SK-N-SH treated with all-trans-retinoic acid at 6 μM for 48 hours (cell line): ENCODE measurements around the gene ZMIZ1.

ENCODE experiments used
- ATAC-seq: fragments of 200-7000 bp; cut with Tn5 transposase; 3 replicates; pipeline ENCODE4 v1.9.1; 2020; ENCODE audit warnings: mild to moderate bottlenecking, moderate library complexity
- ARNTL ChIP-seq: fragments of 450-650 bp; formaldehyde crosslinking; IDR thresholded peaks from 2 replicates; pipeline ENCODE4 v1.5.0; 2020; ENCODE audit warnings: low read depth, mild to moderate bottlenecking, moderate library complexity, borderline replicate concordance
- BACH2 ChIP-seq: fragments of 250-450 bp; sonication (Bioruptor Pico); IDR thresholded peaks from 2 replicates; pipeline ENCODE4 v1.9.0; 2021; ENCODE audit warnings: mild to moderate bottlenecking, borderline replicate concordance
- CREB5 ChIP-seq: fragments of 250-450 bp; sonication (Bioruptor Pico); IDR thresholded peaks from 2 replicates; pipeline ENCODE4 v1.5.1; 2020; ENCODE audit warnings: low read depth, mild to moderate bottlenecking, moderate library complexity
- CSDC2 ChIP-seq: fragments of 250-450 bp; sonication (Bioruptor Pico); IDR thresholded peaks from 2 replicates; pipeline ENCODE4 v1.5.0; 2020; ENCODE audit warnings: mild to moderate bottlenecking, moderate library complexity
- CSRNP3 ChIP-seq: fragments of 250-450 bp; sonication (Bioruptor Pico); IDR thresholded peaks from 2 replicates; pipeline ENCODE4 v1.5.1; 2021; ENCODE audit warnings: mild to moderate bottlenecking, moderate library complexity
- ESRRG ChIP-seq: fragments of 250-450 bp; sonication (Bioruptor Pico); IDR thresholded peaks from 2 replicates; pipeline ENCODE4 v1.6.1; 2021; ENCODE audit warnings: mild to moderate bottlenecking
- GLIS3 ChIP-seq: fragments of 250-450 bp; sonication (Bioruptor Pico); IDR thresholded peaks from 2 replicates; pipeline ENCODE4 v1.5.0; 2020; ENCODE audit warnings: mild to moderate bottlenecking, moderate library complexity
- ISL1 ChIP-seq: fragments of 250-450 bp; sonication (Bioruptor Pico); IDR thresholded peaks from 2 replicates; pipeline ENCODE4 v2.1.2; 2022; ENCODE audit warnings: mild to moderate bottlenecking, moderate library complexity
- OSR1 ChIP-seq: fragments of 250-450 bp; sonication (Bioruptor Pico); IDR thresholded peaks from 2 replicates; pipeline ENCODE4 v1.8.0; 2022; ENCODE audit warnings: moderate library complexity, mild to moderate bottlenecking, inconsistent platforms
- POU6F1 ChIP-seq: fragments of 250-450 bp; sonication (Bioruptor Pico); IDR thresholded peaks from 2 replicates; pipeline ENCODE4 v1.8.0; 2021; ENCODE audit warnings: low read depth, mild to moderate bottlenecking, moderate library complexity, borderline replicate concordance
- PPARA ChIP-seq: fragments of 250-450 bp; sonication (Bioruptor Pico); IDR thresholded peaks from 2 replicates; pipeline ENCODE4 v1.5.0; 2020; ENCODE audit warnings: mild to moderate bottlenecking, borderline replicate concordance
- RARB ChIP-seq: fragments of 250-450 bp; sonication (Bioruptor Pico); IDR thresholded peaks from 2 replicates; pipeline ENCODE4 v1.8.0; 2021; ENCODE audit warnings: mild to moderate bottlenecking, moderate library complexity
- SNAI2 ChIP-seq: fragments of 250-450 bp; sonication (Bioruptor Pico); IDR thresholded peaks from 2 replicates; pipeline ENCODE4 v1.5.0; 2020; ENCODE audit warnings: mild to moderate bottlenecking, moderate library complexity
- TCF4 ChIP-seq: fragments of 250-450 bp; sonication (Bioruptor Pico); IDR thresholded peaks from 2 replicates; pipeline ENCODE4 v1.8.0; 2021; ENCODE audit warnings: mild to moderate bottlenecking, moderate library complexity, borderline replicate concordance
- TOX ChIP-seq: fragments of 250-450 bp; sonication (Bioruptor Pico); IDR thresholded peaks from 2 replicates; pipeline ENCODE4 v1.8.0; 2021; ENCODE audit warnings: mild to moderate bottlenecking, moderate library complexity, borderline replicate concordance
- TSHZ2 ChIP-seq: fragments of 250-450 bp; sonication (Bioruptor Pico); IDR thresholded peaks from 2 replicates; pipeline ENCODE4 v1.5.0; 2020; ENCODE audit warnings: mild to moderate bottlenecking, moderate library complexity
- ZC3H10 ChIP-seq: fragments of 250-450 bp; sonication (Bioruptor Pico); IDR thresholded peaks from 2 replicates; pipeline ENCODE4 v1.5.1; 2021; ENCODE audit warnings: mild to moderate bottlenecking, moderate library complexity
- ZFP3 ChIP-seq: fragments of 250-450 bp; sonication (Bioruptor Pico); IDR thresholded peaks from 2 replicates; pipeline ENCODE4 v1.5.0; 2020; ENCODE audit warnings: mild to moderate bottlenecking, moderate library complexity
- ZFP30 ChIP-seq: fragments of 450-650 bp; formaldehyde crosslinking; IDR thresholded peaks from 2 replicates; pipeline ENCODE4 v1.5.0; 2022; ENCODE audit warnings: mild to moderate bottlenecking, moderate library complexity
- ZNF565 ChIP-seq: fragments of 450-650 bp; formaldehyde crosslinking; conservative IDR thresholded peaks from 2 replicates; pipeline ENCODE4 v1.5.0; 2020; ENCODE audit warnings: low read depth, mild to moderate bottlenecking, moderate library complexity
- ZNF70 ChIP-seq: fragments of 450-650 bp; formaldehyde crosslinking; IDR thresholded peaks from 2 replicates; pipeline ENCODE4 v1.5.0; 2020; ENCODE audit warnings: mild to moderate bottlenecking, moderate library complexity
- ZNF8 ChIP-seq: fragments of 450-650 bp; formaldehyde crosslinking; IDR thresholded peaks from 2 replicates; pipeline ENCODE4 v1.5.0; 2020; ENCODE audit warnings: mild to moderate bottlenecking, moderate library complexity

ZMIZ1 gene

GRCh38 chr10:79130846-79131245 is 62.1 kb downstream of the ZMIZ1 start:
- ATAC-seq: no peak
- no peak for TF ChIP-seq ZFP3 (CRISPR knock-in tag)
- no peak for TF ChIP-seq CSDC2
- TF ChIP-seq ZNF565 (CRISPR knock-in tag): no peak
- no peak for TF ChIP-seq PPARA (CRISPR knock-in tag)
- no peak for TF ChIP-seq ARNTL (CRISPR knock-in tag)
- no peak for TF ChIP-seq ZC3H10 (CRISPR knock-in tag)
- TF ChIP-seq, all 23 proteins: peak for 0

- TF ChIP-seq CSDC2 (no peak), POU6F1 (CRISPR knock-in tag) (no peak), ISL1 (CRISPR knock-in tag) (no peak), ZC3H10 (CRISPR knock-in tag) (no peak), ZFP30 (no peak), RARB (CRISPR knock-in tag) (no peak), ZNF8 (CRISPR knock-in tag) (no peak), BACH2 (CRISPR knock-in tag) (no peak), ZNF70 (CRISPR knock-in tag) (no peak), CREB5 (CRISPR knock-in tag) (no peak), OSR1 (CRISPR knock-in tag) (no peak), SNAI2 (no peak), TOX (CRISPR knock-in tag) (no peak), TSHZ2 (no peak)
- ATAC-seq: no peak
Measured at GRCh38 chr10:79131836-79132631, 63.3 kb downstream of the ZMIZ1 start.

- TF ChIP-seq TCF4: no peak; the same call in 1 of the 2 replicates
- peak; percentile 99 for TF ChIP-seq ZFP3 (CRISPR knock-in tag)
- no peak for ATAC-seq
Measured at GRCh38 chr10:79132681-79133381, 64.1 kb downstream of the ZMIZ1 start.

GRCh38 chr10:79133416-79133815 is 64.7 kb downstream of the ZMIZ1 start:
- no peak for ATAC-seq
- TF ChIP-seq GLIS3 (CRISPR knock-in tag): no peak
- TF ChIP-seq ZNF8 (CRISPR knock-in tag): no peak
- no peak for TF ChIP-seq TSHZ2
- TF ChIP-seq CSRNP3 (CRISPR knock-in tag): no peak
- TF ChIP-seq CREB5 (CRISPR knock-in tag): no peak
- TF ChIP-seq ZNF70 (CRISPR knock-in tag): no peak
- TF ChIP-seq ESRRG (CRISPR knock-in tag): no peak
- no peak for TF ChIP-seq TOX (CRISPR knock-in tag)
- no peak for TF ChIP-seq ZFP3 (CRISPR knock-in tag)
- no peak for TF ChIP-seq ARNTL (CRISPR knock-in tag)
- TF ChIP-seq, all 23 proteins: peak for 0
